HG02970 (cell line): ENCODE measurements around the gene SLC7A9.
"Not testable (repeated sequence)": the region's sequence is repeated elsewhere in the genome, so short reads cannot be mapped to it uniquely, and the experiment has no call there.

ENCODE experiments used
- ATAC-seq: cut with Tn5 transposase; IDR thresholded peaks from one replicate; pipeline ENCODE4 v1.9.1; 2021; ENCODE audit warnings: mild to moderate bottlenecking, moderate library complexity, moderate number of reproducible peaks; ENCODE audit not compliant: unreplicated experiment, low FRiP score

Gene SLC7A9

GRCh38 chr19:32865326-32865725 lies 4.2 kb downstream of the SLC7A9 start:
- no peak for ATAC-seq

- no peak for ATAC-seq
Measured at GRCh38 chr19:32864318-32865007, 5.1 kb downstream of the SLC7A9 start.

GRCh38 chr19:32863841-32864240 lies 5.7 kb downstream of the SLC7A9 start:
- no peak for ATAC-seq

GRCh38 chr19:32863301-32863700 lies 6.3 kb downstream of the SLC7A9 start:
- ATAC-seq = no peak

DNA sequence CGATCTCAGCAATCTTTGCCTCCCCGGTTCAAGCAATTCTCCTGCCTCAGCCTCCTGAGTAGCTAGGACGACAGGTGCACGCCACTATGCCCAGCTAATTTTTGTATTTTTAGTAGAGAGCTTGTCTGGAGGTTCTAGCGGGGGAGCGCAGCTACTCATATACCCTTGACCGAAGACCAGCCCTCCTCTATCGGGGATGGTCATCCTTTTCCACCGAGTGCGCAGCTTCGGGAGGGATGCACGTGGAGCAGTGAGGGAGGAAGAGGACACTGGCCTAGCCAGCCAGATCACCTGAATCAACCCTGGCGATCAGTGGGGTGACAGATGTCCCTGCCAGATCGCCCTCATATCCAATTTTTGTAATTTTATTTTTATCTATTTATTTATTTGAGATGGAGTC lies 6.8 kb downstream of the SLC7A9 start:
- no peak for ATAC-seq

GRCh38 chr19:32862173-32862572 lies 7.4 kb downstream of the SLC7A9 start:
- ATAC-seq = no peak

DNA sequence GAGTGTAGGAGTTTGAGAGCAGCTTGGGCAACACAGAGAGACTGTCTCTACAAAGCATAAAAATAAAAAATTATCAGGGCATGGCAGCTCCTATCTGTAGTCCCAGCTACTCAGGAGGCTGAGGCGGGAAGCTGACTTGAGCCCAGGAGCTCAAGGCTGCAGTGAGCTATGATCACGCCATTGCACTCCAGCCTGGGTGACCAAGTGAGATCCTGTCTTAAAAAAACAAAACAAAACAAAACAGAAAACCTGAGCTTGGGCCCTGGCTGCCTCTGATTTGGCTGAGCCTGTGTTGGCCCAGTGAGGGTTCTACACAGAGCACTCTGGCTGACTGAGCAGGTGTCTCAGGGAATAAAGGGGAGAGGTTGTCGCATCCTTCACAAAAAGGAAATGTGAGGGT lies 8.0 kb downstream of the SLC7A9 start:
- no peak for ATAC-seq

DNA sequence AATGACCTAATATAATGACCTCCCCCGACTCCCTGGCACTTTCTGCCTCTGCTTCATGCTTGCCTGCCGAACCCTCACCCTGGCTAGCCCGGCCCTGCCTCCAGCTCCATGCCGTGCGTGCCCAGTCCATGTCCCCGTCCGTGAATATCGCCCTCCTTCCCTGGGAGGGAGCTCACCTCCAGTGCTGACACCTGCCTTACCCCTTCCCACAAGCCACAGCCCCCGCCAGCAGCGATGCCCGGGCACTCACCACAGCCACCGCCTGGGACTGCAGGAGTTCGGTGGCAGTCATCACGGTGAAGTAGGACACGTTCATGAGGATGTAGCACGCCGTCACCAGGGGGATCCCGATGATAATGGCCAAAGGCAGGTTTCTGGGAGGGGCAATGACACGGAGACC lies 10.0 kb downstream of the SLC7A9 start:
- no peak for ATAC-seq

DNA sequence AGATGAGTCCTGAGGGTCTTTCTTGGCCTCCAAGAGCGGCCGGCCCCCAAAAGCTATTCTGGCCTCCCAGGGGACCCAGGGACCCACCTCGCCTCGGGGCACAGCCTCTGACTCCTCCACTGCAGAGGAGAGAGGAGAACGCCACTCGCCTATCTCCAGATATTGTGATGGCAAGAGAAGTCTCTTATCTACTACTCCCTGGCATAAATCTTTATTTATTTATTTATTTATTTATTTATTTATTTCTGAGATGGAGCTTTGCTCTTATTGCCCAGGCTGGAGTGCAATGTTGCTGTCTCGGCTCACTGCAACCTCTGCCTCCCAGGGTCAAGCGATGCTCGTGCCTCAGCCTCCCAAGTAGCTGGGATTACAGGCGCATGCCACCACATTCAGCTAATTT lies 11.0 kb downstream of the SLC7A9 start:
- no peak for ATAC-seq

GRCh38 chr19:32858155-32858554 lies 11.4 kb downstream of the SLC7A9 start:
- no peak for ATAC-seq

DNA sequence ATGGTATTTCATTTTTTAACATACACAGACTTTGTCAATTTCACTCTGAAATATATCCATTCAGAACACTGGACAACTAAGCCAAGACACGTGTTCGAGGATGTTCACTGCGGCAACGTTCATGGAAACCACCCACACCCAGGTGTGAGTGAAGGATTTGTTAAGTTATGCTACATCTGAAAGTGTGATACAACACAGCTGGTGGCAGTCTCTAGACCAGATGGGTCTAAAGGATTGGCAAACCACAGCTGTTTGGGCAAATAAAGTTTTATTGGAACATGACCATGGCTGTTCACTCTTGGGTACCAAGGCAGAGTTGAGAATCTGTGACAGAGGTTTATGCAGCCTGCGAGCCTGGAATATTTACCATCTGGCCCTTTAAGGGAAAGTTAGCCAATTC lies 12.0 kb downstream of the SLC7A9 start:
- ATAC-seq = no peak

DNA sequence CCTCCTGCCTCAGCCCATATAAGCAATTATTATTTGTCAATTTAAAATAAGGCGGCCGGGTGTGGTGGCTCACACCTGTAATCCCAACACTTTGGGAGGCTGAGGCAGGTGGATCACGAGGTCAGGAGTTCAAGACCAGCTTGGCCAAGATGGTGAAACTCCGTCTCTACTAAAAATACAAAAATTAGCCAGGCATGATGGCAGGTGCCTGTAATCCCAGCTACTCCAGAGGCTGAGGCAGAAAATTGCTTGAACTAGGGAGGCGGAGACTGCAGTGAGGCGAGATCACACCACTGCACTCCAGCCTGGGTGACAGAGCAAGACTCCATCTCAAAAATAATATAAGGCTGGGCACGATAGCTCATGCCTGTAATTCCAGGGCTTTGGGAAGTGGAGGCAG lies 12.7 kb downstream of the SLC7A9 start:
- not testable (repeated sequence) for ATAC-seq

GRCh38 chr19:32852216-32852615 lies 17.4 kb downstream of the SLC7A9 start:
- no peak for ATAC-seq

DNA sequence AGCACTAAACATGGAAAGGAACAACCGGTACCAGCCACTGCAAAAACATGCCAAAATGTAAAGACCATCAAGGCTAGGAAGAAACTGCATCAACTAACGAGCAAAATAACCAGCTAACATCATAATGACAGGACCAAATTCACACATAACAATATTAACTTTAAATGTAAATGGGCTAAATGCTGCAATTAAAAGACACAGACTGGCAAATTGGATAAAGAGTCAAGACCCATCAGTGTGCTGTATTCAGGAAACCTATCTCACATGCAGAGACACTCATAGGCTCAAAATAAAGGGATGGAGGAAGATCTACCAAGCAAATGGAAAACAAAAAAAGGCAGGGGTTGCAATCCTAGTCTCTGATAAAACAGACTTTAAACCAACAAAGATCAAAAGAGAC lies 21.5 kb downstream of the SLC7A9 start:
- not testable (repeated sequence) for ATAC-seq

DNA sequence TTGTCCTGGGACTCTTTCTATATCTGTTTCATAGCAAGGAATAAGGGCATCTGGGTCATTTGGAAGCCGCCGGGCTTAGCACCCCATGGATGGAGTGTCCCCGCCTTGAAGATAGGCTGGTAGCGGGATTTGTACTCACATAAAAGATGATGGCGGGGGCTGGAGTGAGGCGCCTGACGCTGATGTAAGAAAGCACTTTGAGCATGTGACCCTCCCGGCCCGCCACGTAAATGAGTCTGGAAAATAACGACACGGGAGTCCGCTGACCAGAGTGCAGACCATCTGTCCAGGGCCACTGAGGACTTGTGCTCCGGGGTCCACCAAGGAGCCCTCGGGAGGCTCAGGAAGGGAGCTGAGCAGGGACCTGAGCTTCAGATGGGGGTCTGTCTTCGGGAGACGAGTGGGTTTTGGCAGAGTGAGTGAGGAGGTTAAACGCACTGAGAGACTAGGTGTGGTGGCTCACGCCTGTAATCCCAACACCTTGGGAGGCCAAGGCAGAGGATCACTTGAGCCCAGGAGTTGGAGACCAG lies 25.8 kb downstream of the SLC7A9 start:
- ATAC-seq = no peak

DNA sequence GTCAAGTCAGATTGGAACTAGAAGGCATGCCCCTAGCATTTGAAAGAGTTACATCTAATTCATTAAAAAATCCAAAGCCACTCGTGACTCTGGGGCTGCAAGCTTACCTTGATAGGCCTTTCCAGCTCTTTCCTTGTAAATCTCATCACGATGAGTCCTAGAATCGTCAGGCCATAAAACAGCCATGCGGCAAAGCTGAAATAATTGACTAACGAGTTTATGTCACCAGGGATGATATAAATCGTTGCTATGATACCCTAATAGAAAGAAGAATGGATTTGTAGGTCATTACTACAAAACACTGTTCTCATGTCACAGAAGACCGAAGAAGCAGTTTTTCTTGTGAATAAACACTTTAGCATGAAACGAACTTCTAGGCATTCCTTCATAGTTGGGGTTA lies 27.5 kb downstream of the SLC7A9 start:
- ATAC-seq = no peak

DNA sequence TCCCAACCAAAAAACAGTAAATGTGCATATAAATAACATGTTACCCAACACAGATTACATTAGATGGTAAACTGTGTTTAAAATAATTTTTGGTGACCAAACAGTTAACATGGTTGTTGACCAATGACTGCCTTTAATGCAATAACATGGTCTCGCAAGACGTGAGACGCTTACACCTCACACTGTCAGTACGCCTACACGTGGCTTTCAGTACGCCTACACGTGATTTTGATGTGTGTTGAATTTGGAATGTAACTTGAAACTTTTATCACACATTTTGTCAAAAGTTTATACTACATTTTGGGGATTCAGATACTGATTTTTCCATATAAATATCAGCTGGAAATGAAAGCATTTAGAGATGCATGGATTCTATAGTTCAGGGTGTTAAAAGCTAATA lies 32.0 kb downstream of the SLC7A9 start:
- ATAC-seq = no peak

GRCh38 chr19:32833388-32833787 lies 36.2 kb downstream of the SLC7A9 start:
- not testable (repeated sequence) for ATAC-seq

- ATAC-seq = not testable (repeated sequence)
Measured at GRCh38 chr19:32832825-32833224, 36.7 kb downstream of the SLC7A9 start.

DNA sequence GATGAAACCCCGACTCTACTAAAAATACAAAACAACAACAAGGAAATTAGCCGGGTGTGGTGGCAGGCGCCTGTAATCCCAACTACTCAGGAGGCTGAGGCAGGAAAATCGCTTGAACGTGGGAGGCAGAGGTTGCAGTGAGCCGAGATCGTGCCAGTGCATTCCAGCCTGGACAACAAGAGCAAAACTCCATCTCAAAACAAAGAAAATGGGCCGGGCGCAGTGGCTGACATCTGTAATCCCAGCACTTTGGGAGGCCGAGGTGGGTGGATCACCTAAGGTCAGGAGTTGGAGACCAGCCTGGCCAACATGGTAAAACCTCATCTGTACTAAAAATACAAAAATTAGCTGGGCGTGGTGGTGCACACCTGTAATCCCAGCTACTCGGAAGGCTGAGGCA lies 37.5 kb downstream of the SLC7A9 start:
- not testable (repeated sequence) for ATAC-seq

GRCh38 chr19:32831611-32832010 lies 38.0 kb downstream of the SLC7A9 start:
- no peak for ATAC-seq

DNA sequence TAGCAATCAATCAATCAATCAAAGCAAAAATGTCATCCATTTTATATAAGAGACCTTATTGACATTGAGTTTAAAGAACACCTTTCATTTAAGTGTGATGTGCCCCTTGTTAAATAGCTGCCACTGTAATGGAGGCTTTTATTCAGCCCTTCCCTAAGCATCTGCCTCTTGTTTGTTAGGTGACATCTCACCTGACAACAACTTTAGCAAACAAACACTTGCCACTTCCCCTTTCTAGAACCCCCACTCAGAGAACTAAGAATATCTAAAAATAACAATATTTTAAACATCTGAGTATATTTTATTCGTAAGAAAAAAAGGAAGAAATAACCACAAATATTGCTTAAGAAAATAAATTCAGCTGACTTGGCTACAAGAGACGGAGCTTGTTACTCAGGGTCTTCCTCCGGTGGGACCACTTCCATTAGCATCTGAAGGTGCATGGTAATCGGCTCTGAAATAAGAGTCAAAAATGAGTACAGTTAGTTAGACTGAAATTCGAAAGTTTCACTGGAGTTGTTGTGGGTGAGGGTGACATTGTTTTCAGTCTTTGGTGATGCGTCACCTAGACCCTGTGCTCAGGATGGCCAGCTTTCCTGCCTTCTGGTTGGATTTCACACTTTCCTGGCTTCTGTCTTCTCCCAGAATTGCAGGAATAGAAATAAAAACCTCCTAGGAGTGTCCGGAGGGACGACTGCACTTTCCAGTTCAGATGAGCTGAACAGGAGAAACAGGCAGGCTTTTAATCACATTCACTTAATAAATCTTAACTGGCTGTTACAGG lies 39.1 kb downstream of the SLC7A9 start:
- no peak for ATAC-seq
